H9 (cell line): ENCODE results near the gene ZNF77. TPM values are rescaled to one million over a fixed set of nuclear protein-coding genes. Genes with fewer than 3 reads are reported as not detected.

Source experiments
- DNase-seq: peaks from one replicate; pipeline ENCODE4 v3.0.0-alpha.2; 2017
- H2AFZ ChIP-seq: one replicate; pipeline ENCODE4 v1.6.1; 2013; ENCODE audit warnings: mild to moderate bottlenecking, low read length, control low read depth, moderate library complexity
- H2AK5ac ChIP-seq: 2 replicates; pipeline ENCODE4 v1.6.1; 2013; ENCODE audit warnings: low read length, control low read depth, mixed read lengths; ENCODE audit not compliant: insufficient read length
- H2BK120ac ChIP-seq: one replicate; pipeline ENCODE4 v1.6.1; 2013; ENCODE audit warnings: low read depth, mild to moderate bottlenecking, low read length, control low read depth, inconsistent platforms; ENCODE audit not compliant: poor library complexity, severe bottlenecking
- H2BK12ac ChIP-seq: 2 replicates; pipeline ENCODE4 v1.6.1; 2013; ENCODE audit warnings: low read length, control low read depth, mixed read lengths, low read depth; ENCODE audit not compliant: insufficient read length
- H2BK15ac ChIP-seq: 2 replicates; pipeline ENCODE4 v1.6.1; 2013; ENCODE audit warnings: low read depth, low read length, control low read depth
- H2BK20ac ChIP-seq: one replicate; pipeline ENCODE4 v1.6.1; 2013; ENCODE audit warnings: low read depth, mild to moderate bottlenecking, low read length, control low read depth, inconsistent platforms; ENCODE audit not compliant: poor library complexity, severe bottlenecking
- H2BK5ac ChIP-seq: 2 replicates; pipeline ENCODE4 v1.6.1; 2013; ENCODE audit warnings: low read length, control low read depth, mixed read lengths; ENCODE audit not compliant: insufficient read length
- H3K14ac ChIP-seq: 2 replicates; pipeline ENCODE4 v1.6.1; 2013; ENCODE audit warnings: low read length, control low read depth; ENCODE audit not compliant: insufficient read depth
- H3K18ac ChIP-seq: 2 replicates; pipeline ENCODE4 v1.6.1; 2013; ENCODE audit warnings: low read depth, mild to moderate bottlenecking, mixed read lengths, low read length, control low read depth; ENCODE audit not compliant: insufficient read length
- H3K23ac ChIP-seq: 2 replicates; pipeline ENCODE4 v1.6.1; 2013; ENCODE audit warnings: low read length, control low read depth, mixed read lengths, low read depth; ENCODE audit not compliant: insufficient read length
- H3K23me2 ChIP-seq: 2 replicates; pipeline ENCODE4 v1.6.1; 2013; ENCODE audit warnings: low read depth, mild to moderate bottlenecking, mixed read lengths, low read length, control low read depth; ENCODE audit not compliant: insufficient read length, poor library complexity, severe bottlenecking
- H3K27ac ChIP-seq: 2 replicates; pipeline ENCODE4 v1.5.1; 2013; ENCODE audit warnings: low read length, control low read depth, mixed read lengths, low read depth; ENCODE audit not compliant: insufficient read length
- H3K27me3 ChIP-seq: 2 replicates; pipeline ENCODE4 v1.6.1; 2013; ENCODE audit warnings: low read length, control low read depth, inconsistent platforms; ENCODE audit not compliant: insufficient read depth
- H3K4ac ChIP-seq: 2 replicates; pipeline ENCODE4 v1.6.1; 2013; ENCODE audit warnings: low read depth, mild to moderate bottlenecking, control low read depth, inconsistent platforms, low read length, moderate library complexity
- H3K4me1 ChIP-seq: 2 replicates; pipeline ENCODE4 v1.6.1; 2013; ENCODE audit warnings: low read length, control low read depth, inconsistent platforms; ENCODE audit not compliant: insufficient read depth
- H3K4me2 ChIP-seq: 2 replicates; pipeline ENCODE4 v1.6.1; 2013; ENCODE audit warnings: low read length, control low read depth, mixed read lengths; ENCODE audit not compliant: insufficient read length, insufficient read depth
- H3K56ac ChIP-seq: 2 replicates; pipeline ENCODE4 v1.6.1; 2013; ENCODE audit warnings: low read depth, mild to moderate bottlenecking, mixed read lengths, low read length, control low read depth; ENCODE audit not compliant: insufficient read length
- H3K79me1 ChIP-seq: 2 replicates; pipeline ENCODE4 v1.6.1; 2013; ENCODE audit warnings: low read depth, mild to moderate bottlenecking, moderate library complexity, low read length, control low read depth, inconsistent platforms; ENCODE audit not compliant: insufficient read depth, poor library complexity, severe bottlenecking
- H3K79me2 ChIP-seq: 2 replicates; pipeline ENCODE4 v1.6.1; 2013; ENCODE audit warnings: low read length, control low read depth, inconsistent platforms; ENCODE audit not compliant: insufficient read depth
- H3K9ac ChIP-seq: 2 replicates; pipeline ENCODE4 v1.6.1; 2013; ENCODE audit warnings: low read length, control low read depth, mixed read lengths; ENCODE audit not compliant: insufficient read length; ENCODE audit errors: extremely low read depth
- H3K9me3 ChIP-seq: one replicate; pipeline ENCODE4 v1.6.1; 2013; ENCODE audit warnings: low read depth, low read length, inconsistent platforms; ENCODE audit not compliant: control insufficient read depth
- H3T11ph ChIP-seq: one replicate; pipeline ENCODE4 v1.6.1; 2013; ENCODE audit warnings: mild to moderate bottlenecking, low read length, control low read depth, inconsistent platforms
- H4K20me1 ChIP-seq: one replicate; pipeline ENCODE4 v1.6.1; 2013; ENCODE audit not compliant: control insufficient read depth, insufficient read length, insufficient read depth
- H4K5ac ChIP-seq: 2 replicates; pipeline ENCODE4 v1.6.1; 2013; ENCODE audit warnings: low read depth, mild to moderate bottlenecking, mixed read lengths, low read length, control low read depth; ENCODE audit not compliant: insufficient read length
- H4K8ac ChIP-seq: replicated peaks from 2 replicates; pipeline ENCODE4 v1.6.1; 2013; ENCODE audit warnings: low read length, control low read depth, mixed read lengths, low read depth; ENCODE audit not compliant: insufficient read length
- H4K91ac ChIP-seq: 2 replicates; pipeline ENCODE4 v1.6.1; 2013; ENCODE audit warnings: low read depth, mild to moderate bottlenecking, moderate library complexity, mixed read lengths, low read length, control low read depth; ENCODE audit not compliant: insufficient read length
- H3K27ac Mint-ChIP-seq, 3 experiments: 2 replicates in 2 of 3; 3 replicates in 1 of 3; pipeline ENCODE4 v1.8.0; 2020 to 2021; ENCODE audit warnings: mixed read lengths in 3 of 3, mild to moderate bottlenecking in 1 of 3, moderate library complexity in 1 of 3
- H3K27me3 Mint-ChIP-seq: 2 replicates; pipeline ENCODE4 v1.8.0; 2021; ENCODE audit warnings: low read depth, mild to moderate bottlenecking, moderate library complexity, mixed read lengths
- H3K36me3 Mint-ChIP-seq, 3 experiments: 2 replicates in 2 of 3; 3 replicates in 1 of 3; pipeline ENCODE4 v1.8.0; 2020 to 2021; ENCODE audit warnings: low read depth in 3 of 3, mixed read lengths in 3 of 3; ENCODE audit not compliant: insufficient read depth in 1 of 3
- H3K4me1 Mint-ChIP-seq, 2 experiments: 2 replicates each; pipeline ENCODE4 v1.8.0; 2020; ENCODE audit warnings: mixed read lengths in 2 of 2
- H3K4me3 Mint-ChIP-seq, 2 experiments: 2 replicates in 1 of 2; 3 replicates in 1 of 2; pipeline ENCODE4 v1.8.0; 2020 to 2021; ENCODE audit warnings: mild to moderate bottlenecking in 2 of 2, mixed read lengths in 2 of 2, moderate library complexity in 1 of 2
- H3K9me3 Mint-ChIP-seq, 2 experiments: 2 replicates in 1 of 2; 3 replicates in 1 of 2; pipeline ENCODE4 v1.8.0; 2020; ENCODE audit warnings: mild to moderate bottlenecking in 2 of 2, mixed read lengths in 2 of 2, moderate library complexity in 1 of 2
- CTCF ChIP-seq: fragments of 200-600 bp; sonication (generic); conservative IDR thresholded peaks from 3 replicates; pipeline ENCODE4 v1.8.0; 2021; ENCODE audit warnings: antibody characterized with exemption, mild to moderate bottlenecking
- WGBS: extraction: QIAGEN DNeasy Blood & Tissue Kit; methylation state at CpG from one replicate; pipeline ENCODE4 v1.1.7; 2013; ENCODE audit warnings: missing lambda C conversion rate, low lambda C conversion rate, mixed read lengths; ENCODE audit not compliant: insufficient read length; ENCODE audit errors: extremely low coverage; 5-methylcytosine and 5-hydroxymethylcytosine counted together
- total RNA-seq: library from RNA; stranded (reverse); gene quantifications from 2 replicates; pipeline ENCODE4 v1.2.1, GENCODE V29; 2021

ZNF77 gene
- total RNA-seq, 1 experiment from 2014 or later = 4.6 TPM

- Histone ChIP-seq H3K4ac (no peak overlapping the region), H3K79me2 (no peaks in the 10 kb centered on the region), H2AFZ (no peak overlapping the region), H3K4me1 (no peaks in the 10 kb centered on the region), H2BK15ac (no peak overlapping the region), H3K9me3 (no peaks in the 10 kb centered on the region), H4K91ac (no peak overlapping the region), H2BK20ac (no peak overlapping the region), H3K56ac (no peak overlapping the region), H3T11ph (no peak overlapping the region), H3K23ac (no peak overlapping the region), H3K14ac (no peak overlapping the region), H3K27ac (no peak overlapping the region), H4K8ac (no peak overlapping the region), H2BK5ac (no peak overlapping the region), H3K27me3 (no peaks in the 10 kb centered on the region), H3K79me1 (no peaks in the 10 kb centered on the region), H4K5ac (no peak overlapping the region), H3K4me2 (no peak overlapping the region), H2AK5ac (no peak overlapping the region), H3K9ac (no peak overlapping the region), H4K20me1 (no peaks in the 10 kb centered on the region), H2BK120ac (no peak overlapping the region), H3K18ac (no peak overlapping the region), H2BK12ac (no peak overlapping the region), H3K23me2 (no peaks in the 10 kb centered on the region)
- H3K27ac Mint-ChIP-seq = no peak overlapping the region; a peak in 1 of 7 replicates
- H3K9me3 Mint-ChIP-seq = peaks cover 18 to 21% of the 10 kb centered on the region in 2 experiments
- no peak overlapping the region for H3K4me3 Mint-ChIP-seq
- peaks cover 11 to 14% of the 10 kb centered on the region in 2 experiments for H3K4me1 Mint-ChIP-seq
- H3K36me3 Mint-ChIP-seq = peaks cover 12 to 18% (median 15%) of the 10 kb centered on the region in 3 experiments
- whole genome bisulfite sequencing = no CpG with 5 or more reads among the region's 18 CpGs
- DNase-seq = no peak
- no peak for TF ChIP-seq CTCF
- H3K27me3 Mint-ChIP-seq = peaks cover 2% of the 10 kb centered on the region; the same call in 1 of the 2 replicates
Observed at GRCh38 chr19:2927032-2927430, 17.7 kb downstream of the ZNF77 start.
